Measurements from ENCODE around the gene PLA2G4B. TPM values are rescaled to one million over a fixed set of nuclear protein-coding genes. Genes with fewer than 3 reads are reported as not detected.
A peak's percentile ranks its signal among the peaks of the same experiment; 100 is the strongest.

Gene PLA2G4B
- total and polyA plus RNA-seq, 2 of the 8 experiments (the other 6 are each of a cell fraction or from before 2014, with no cell fraction given) = 4.2 to 9.2 TPM

- H3K4me1 ChIP-seq (replicated peaks in 1 of 4; ENCODE audit: control insufficient read depth in 3 of 4, insufficient read depth in 4 of 4, low read length in 3 of 4) = peaks cover 0 to 4% (median 0%) of the 10 kb centered on the region in 4 experiments; a peak in 4 of 7 replicates
- no peak overlapping the region for H3K56ac ChIP-seq (replicated peaks; ENCODE audit: insufficient read length, low read depth, low read length)
- no peak overlapping the region for H4K5ac ChIP-seq (ENCODE audit: insufficient read length, low read depth, low read length)
- no peaks in the 10 kb centered on the region for H3K9me3 ChIP-seq (ENCODE audit: insufficient read depth in 2 of 2, low read depth in 1 of 2, low read length in 1 of 2)
- no peak overlapping the region for H3K27ac ChIP-seq (ENCODE audit: low read depth, low read length)
- CTCF ChIA-PET (ENCODE audit: partially characterized antibody) = interaction anchor here (0.9 kb wide), 1 partner anchor 114 kb away, joined by 3 read pairs; the partner anchor contains the start of gene MAPKBP1
- WGBS, 2 experiments (ENCODE audit: extremely low coverage in 1 of 2, insufficient coverage in 1 of 2, insufficient read length in 1 of 2, insufficient replicate concordance in 2 of 2, low coverage in 1 of 2, low lambda C conversion rate in 2 of 2, missing lambda C conversion rate in 1 of 2) = 96% methylated on average over 9 of the region's 9 CpGs; no CpG with 5 or more reads in 1 of the 2 experiments
- no peak overlapping the region for H2BK20ac ChIP-seq (ENCODE audit: low read length)
- no peak overlapping the region for H2BK12ac ChIP-seq (ENCODE audit: low read depth, low read length)
- H4K91ac ChIP-seq (replicated peaks; ENCODE audit: insufficient read length, low read length) = no peak overlapping the region
- H3K18ac ChIP-seq (ENCODE audit: extremely low read depth, low read length) = no peak overlapping the region
- H4K8ac ChIP-seq (ENCODE audit: extremely low read depth, insufficient read depth, low read length) = peak overlapping the region; percentile 40
- no peak overlapping the region for H2BK120ac ChIP-seq (replicated peaks; ENCODE audit: low read depth, low read length)
- H2BK5ac ChIP-seq (ENCODE audit: low read depth, low read length) = no peak overlapping the region
- H2BK15ac ChIP-seq (ENCODE audit: low read length) = no peak overlapping the region
- H3K9ac ChIP-seq (replicated peaks in 1 of 4; ENCODE audit: extremely low read depth in 1 of 4, low read depth in 3 of 4, low read length in 3 of 4) = no peak overlapping the region
- H3K36me3 ChIP-seq (ENCODE audit: control insufficient read depth in 2 of 4, insufficient read depth in 4 of 4, low read length in 3 of 4) = no peaks in the 10 kb centered on the region
- no peak overlapping the region for H3K4ac ChIP-seq (replicated peaks; ENCODE audit: insufficient read length, low read depth, low read length)
- DNase-seq (ENCODE audit: low read depth in 1 of 2, low spot score in 2 of 2) = no peak
- no peak overlapping the region for H3K4me3 ChIP-seq (ENCODE audit: extremely low read depth in 1 of 4, insufficient read depth in 2 of 4, low read depth in 3 of 4, low read length in 4 of 4)
- no peak for TF ChIP-seq KDM1A (IDR thresholded peaks at IDR 0.05; ENCODE audit: borderline replicate concordance, low read length)
- TF ChIP-seq SIRT6 (IDR thresholded peaks at IDR 0.05; ENCODE audit: low read length) = no peak
- no peak for TF ChIP-seq FOSL1 (IDR thresholded peaks at IDR 0.05; ENCODE audit: insufficient read depth, low read depth, low read length)
- TF ChIP-seq HDAC6 (IDR thresholded peaks at IDR 0.05; ENCODE audit: low read depth, low read length) = no peak
- no peak for TF ChIP-seq SUZ12 (IDR thresholded peaks at IDR 0.05; ENCODE audit: low read length)
- no peak for TF ChIP-seq YY1 (IDR thresholded peaks at IDR 0.05; ENCODE audit: low read depth, low read length)
- TF ChIP-seq, protein P1, sequence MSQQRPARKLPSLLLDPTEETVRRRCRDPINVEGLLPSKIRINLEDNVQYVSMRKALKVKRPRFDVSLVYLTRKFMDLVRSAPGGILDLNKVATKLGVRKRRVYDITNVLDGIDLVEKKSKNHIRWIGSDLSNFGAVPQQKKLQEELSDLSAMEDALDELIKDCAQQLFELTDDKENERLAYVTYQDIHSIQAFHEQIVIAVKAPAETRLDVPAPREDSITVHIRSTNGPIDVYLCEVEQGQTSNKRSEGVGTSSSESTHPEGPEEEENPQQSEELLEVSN (IDR thresholded peaks at IDR 0.05) = no peak
- no peak for TF ChIP-seq PHF8 (conservative IDR thresholded peaks at IDR 0.05; ENCODE audit: low read depth, low read length)
- no peak for TF ChIP-seq RAD21 (IDR thresholded peaks at IDR 0.05 in 1 of 2, conservative IDR thresholded peaks at IDR 0.05 in 1 of 2; ENCODE audit: low read depth in 2 of 2, low read length in 2 of 2)
- peaks cover 4 to 8% (median 7%) of the 10 kb centered on the region in 4 experiments for H3K27me3 ChIP-seq (replicated peaks in 1 of 4; ENCODE audit: control insufficient read depth in 3 of 4, extremely low read depth in 1 of 4, insufficient read depth in 3 of 4, low read length in 3 of 4)
- H3K4me2 ChIP-seq (ENCODE audit: insufficient read depth in 1 of 2, low read depth in 2 of 2, low read length in 2 of 2) = no peak overlapping the region
- FAIRE-seq = no peak
- no peaks in the 10 kb centered on the region for H3K79me1 ChIP-seq (ENCODE audit: low read depth, low read length)
- no peaks in the 10 kb centered on the region for H3K23me2 ChIP-seq (ENCODE audit: low read depth, low read length)
- H2AFZ ChIP-seq (ENCODE audit: low read length) = no peak overlapping the region
- POLR2A ChIA-PET (ENCODE audit: partially characterized antibody) = interaction anchor here (1.0 kb wide), 1 partner anchor 10 kb away, joined by 5 read pairs; no protein-coding TSS in a partner anchor
- no peak overlapping the region for H3K14ac ChIP-seq (ENCODE audit: insufficient read length)
- H4K20me1 ChIP-seq (replicated peaks in 1 of 2; ENCODE audit: control insufficient read depth in 1 of 2, insufficient read depth in 2 of 2, low read length in 2 of 2) = no peaks in the 10 kb centered on the region
- no peak overlapping the region for H3K23ac ChIP-seq (ENCODE audit: insufficient read length)
- no peak overlapping the region for H2AK5ac ChIP-seq (ENCODE audit: low read depth, low read length)
- H3K79me2 ChIP-seq (ENCODE audit: control insufficient read depth in 1 of 2, insufficient read depth in 2 of 2, low read length in 2 of 2) = no peaks in the 10 kb centered on the region
Measured at GRCh38 chr15:41887893-41888292, 49.2 kb downstream of the PLA2G4B start.
